ENCODE results near the gene MED27. TPM values are rescaled to one million over a fixed set of nuclear protein-coding genes. Genes with fewer than 3 reads are reported as not detected.

Gene MED27
- total and polyA plus RNA-seq, 2 of the 8 experiments (the other 6 are each of a cell fraction or from before 2014, with no cell fraction given) = 29.9 to 56.5 TPM

GRCh38 chr9:131943351-131943841 lies 136.3 kb downstream of the MED27 start (continued):
- TF ChIP-seq PHF8 (conservative IDR thresholded peaks at IDR 0.05; ENCODE audit: low read depth, low read length) = no peak
- TF ChIP-seq FOSL1 (IDR thresholded peaks at IDR 0.05; ENCODE audit: insufficient read depth, low read depth, low read length) = no peak
- TF ChIP-seq, protein P1, sequence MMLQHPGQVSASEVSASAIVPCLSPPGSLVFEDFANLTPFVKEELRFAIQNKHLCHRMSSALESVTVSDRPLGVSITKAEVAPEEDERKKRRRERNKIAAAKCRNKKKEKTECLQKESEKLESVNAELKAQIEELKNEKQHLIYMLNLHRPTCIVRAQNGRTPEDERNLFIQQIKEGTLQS (IDR thresholded peaks at IDR 0.05; ENCODE audit: insufficient read depth, low read depth, low read length) = no peak
- no peak for TF ChIP-seq HDAC2 (IDR thresholded peaks at IDR 0.05; ENCODE audit: borderline replicate concordance in 1 of 2, low read depth in 2 of 2, low read length in 2 of 2)
- TF ChIP-seq ZNF274 (IDR thresholded peaks at IDR 0.05; ENCODE audit: borderline replicate concordance, extremely low read depth, low read length) = no peak
- TF ChIP-seq RNF2 (IDR thresholded peaks at IDR 0.05; ENCODE audit: borderline replicate concordance, low read depth, low read length, missing control alignments, poor library complexity, severe bottlenecking) = no peak
- TF ChIP-seq RBBP5 (IDR thresholded peaks at IDR 0.05; ENCODE audit: borderline replicate concordance, low read depth, low read length) = no peak
